ENCODE results near the gene CAV1.

DNA sequence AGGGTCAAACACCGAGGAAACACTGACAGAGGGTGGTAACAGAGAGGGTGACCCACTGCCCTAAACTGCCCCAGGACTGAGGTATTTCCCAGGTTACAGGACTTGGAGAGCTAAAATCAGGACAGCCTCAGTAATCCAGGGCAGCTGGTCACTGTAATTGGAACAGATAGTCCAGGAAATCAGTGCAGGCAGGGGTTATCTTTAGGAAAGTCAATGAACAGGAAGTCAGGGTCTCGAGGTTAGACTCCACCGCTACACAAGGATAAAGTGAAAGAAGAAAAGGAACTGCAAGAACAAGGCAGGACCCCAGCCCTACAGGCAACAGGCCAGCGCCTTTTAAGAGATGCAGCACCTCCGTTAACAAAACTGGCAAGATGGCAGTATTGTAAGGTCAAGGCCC, 61.1 kb downstream of the CAV1 start:
- TF ChIP-seq CTCF (optimal IDR thresholded peaks at IDR 0.05 in 1 of 3, IDR thresholded peaks at IDR 0.05 in 1 of 3, conservative IDR thresholded peaks at IDR 0.05 in 1 of 3; ENCODE audit: extremely low read depth in 1 of 3, insufficient read depth in 2 of 3, low read length in 3 of 3) (no peak), EZH2 (IDR thresholded peaks at IDR 0.05; ENCODE audit: low read length) (no peak)
